ENCODE results near the gene CLIP1. TPM values are rescaled to one million over a fixed set of nuclear protein-coding genes. Genes with fewer than 3 reads are reported as not detected.

The CLIP1 gene
- total RNA-seq, 1 donor from 2014 or later: 50.8 TPM

- H3F3A ChIP-seq (ENCODE audit: low read depth): no peaks in the 10 kb centered on the region
- H3K4me3 ChIP-seq: no peak overlapping the region
- H3K4me2 ChIP-seq: no peak overlapping the region
- no peaks in the 10 kb centered on the region for H3K4me1 ChIP-seq
- no peaks in the 10 kb centered on the region for H3K79me2 ChIP-seq (ENCODE audit: low read depth)
- no peaks in the 10 kb centered on the region for H3K36me3 ChIP-seq
- DNase-seq (ENCODE audit: low spot score): no peak
- Mint-ChIP-seq H3K27me3 (ENCODE audit: insufficient read depth, low read depth) (peaks cover 3% of the 10 kb centered on the region), H3K4me3 (no peak overlapping the region), H3K27ac (no peak overlapping the region), H3K36me3 (peaks cover 4% of the 10 kb centered on the region), H3K9me3 (no peaks in the 10 kb centered on the region), H3K4me1 (no peaks in the 10 kb centered on the region)
- H3K9me3 ChIP-seq (ENCODE audit: low read depth): no peaks in the 10 kb centered on the region
- no peak overlapping the region for H2AFZ ChIP-seq (replicated peaks)
- H3K27me3 ChIP-seq: no peaks in the 10 kb centered on the region
- no peak overlapping the region for H3K27ac ChIP-seq
- H4K20me1 ChIP-seq (ENCODE audit: low read depth): no peaks in the 10 kb centered on the region
- TF ChIP-seq CTCF (IDR thresholded peaks at IDR 0.05) (no peak), EZH2phosphoT487 (IDR thresholded peaks at IDR 0.05) (no peak), EZH2 (IDR thresholded peaks at IDR 0.05) (no peak)
- no peak overlapping the region for H3K9ac ChIP-seq
Observed at GRCh38 chr12:122250047-122250446, 172.4 kb downstream of the CLIP1 start.

- TF ChIP-seq EZH2 (IDR thresholded peaks at IDR 0.05) (no peak), EZH2phosphoT487 (IDR thresholded peaks at IDR 0.05) (no peak), CTCF (IDR thresholded peaks at IDR 0.05) (no peak)
- H3K36me3 ChIP-seq: no peaks in the 10 kb centered on the region
- H3K4me2 ChIP-seq: no peak overlapping the region
- no peaks in the 10 kb centered on the region for H3K27me3 ChIP-seq
- Mint-ChIP-seq H3K27ac (no peak overlapping the region), H3K36me3 (peaks cover 8% of the 10 kb centered on the region), H3K27me3 (ENCODE audit: insufficient read depth, low read depth) (peaks cover 2% of the 10 kb centered on the region), H3K9me3 (no peaks in the 10 kb centered on the region), H3K4me1 (no peaks in the 10 kb centered on the region), H3K4me3 (no peak overlapping the region)
- H3K9ac ChIP-seq: no peak overlapping the region
- H3K4me3 ChIP-seq: no peak overlapping the region
- no peaks in the 10 kb centered on the region for H4K20me1 ChIP-seq (ENCODE audit: low read depth)
- H3K79me2 ChIP-seq (ENCODE audit: low read depth): no peaks in the 10 kb centered on the region
- H3F3A ChIP-seq (ENCODE audit: low read depth): no peaks in the 10 kb centered on the region
- H3K4me1 ChIP-seq: no peaks in the 10 kb centered on the region
- no peak overlapping the region for H2AFZ ChIP-seq (replicated peaks)
- DNase-seq (ENCODE audit: low spot score): no peak
- no peaks in the 10 kb centered on the region for H3K9me3 ChIP-seq (ENCODE audit: low read depth)
- H3K27ac ChIP-seq: no peak overlapping the region
Observed at GRCh38 chr12:122245553-122245952, 176.9 kb downstream of the CLIP1 start.

- peaks cover 2% of the 10 kb centered on the region for H3K27me3 Mint-ChIP-seq (ENCODE audit: insufficient read depth, low read depth)
- no peaks in the 10 kb centered on the region for H3F3A ChIP-seq (ENCODE audit: low read depth)
Observed at GRCh38 chr12:122244565-122245371, 177.7 kb downstream of the CLIP1 start.

More at GRCh38 chr12:122244565-122245371, 177.7 kb downstream of the CLIP1 start:
- TF ChIP-seq EZH2phosphoT487 (IDR thresholded peaks at IDR 0.05): no peak
- TF ChIP-seq EZH2 (IDR thresholded peaks at IDR 0.05): no peak
- TF ChIP-seq CTCF (IDR thresholded peaks at IDR 0.05): no peak
- H3K27me3 ChIP-seq: no peaks in the 10 kb centered on the region
- no peaks in the 10 kb centered on the region for H3K79me2 ChIP-seq (ENCODE audit: low read depth)
- H3K27ac ChIP-seq: no peak overlapping the region
- DNase-seq (ENCODE audit: low spot score): no peak
- no peak overlapping the region for H3K4me3 ChIP-seq
- no peaks in the 10 kb centered on the region for H3K4me1 ChIP-seq
- no peak overlapping the region for H3K27ac Mint-ChIP-seq
- no peaks in the 10 kb centered on the region for H4K20me1 ChIP-seq (ENCODE audit: low read depth)
- no peaks in the 10 kb centered on the region for H3K4me1 Mint-ChIP-seq
- H3K9me3 ChIP-seq (ENCODE audit: low read depth): no peaks in the 10 kb centered on the region
- no peak overlapping the region for H2AFZ ChIP-seq (replicated peaks)
- no peaks in the 10 kb centered on the region for H3K9me3 Mint-ChIP-seq
- no peak overlapping the region for H3K4me2 ChIP-seq
- H3K36me3 Mint-ChIP-seq: peaks cover 9% of the 10 kb centered on the region
- no peak overlapping the region for H3K4me3 Mint-ChIP-seq
- no peaks in the 10 kb centered on the region for H3K36me3 ChIP-seq
- no peak overlapping the region for H3K9ac ChIP-seq

Data from neural progenitor cell (in vitro differentiated cells).